DMS53 treated with DMSO at 0.1 percent for 48 hours (cell line): ENCODE results near the gene TRAFD1.

Source experiments
- DNase-seq: peaks from one replicate; lab custom pipeline; 2025; ENCODE audit not compliant: unreplicated experiment; lab: John Stamatoyannopoulos, UW

Gene TRAFD1

GRCh38 chr12:112175361-112176155 is 50.2 kb downstream of the TRAFD1 start:
- DNase-seq = no peak

GRCh38 chr12:112176321-112177010 is 51.1 kb downstream of the TRAFD1 start:
- DNase-seq = no peak

GRCh38 chr12:112178796-112179195 is 53.4 kb downstream of the TRAFD1 start:
- DNase-seq = no peak

- no peak for DNase-seq
These were observed 54.0 kb downstream of the TRAFD1 start for GRCh38 chr12:112179341-112179740.

- DNase-seq = no peak
These were observed 54.6 kb downstream of the TRAFD1 start for GRCh38 chr12:112179916-112180315.

- DNase-seq = no peak
These were observed 55.1 kb downstream of the TRAFD1 start for GRCh38 chr12:112180422-112180821.

GRCh38 chr12:112182499-112182898 is 57.1 kb downstream of the TRAFD1 start:
- no peak for DNase-seq

GRCh38 chr12:112183141-112184021 is 58.0 kb downstream of the TRAFD1 start:
- no peak for DNase-seq

- DNase-seq = no peak
These were observed 58.9 kb downstream of the TRAFD1 start for GRCh38 chr12:112184056-112184887.

- DNase-seq = no peak
These were observed 59.9 kb downstream of the TRAFD1 start for GRCh38 chr12:112185093-112185923.

- no peak for DNase-seq
These were observed 62.9 kb downstream of the TRAFD1 start for GRCh38 chr12:112188130-112188830.

GRCh38 chr12:112190231-112191025 is 65.1 kb downstream of the TRAFD1 start:
- DNase-seq = peak; percentile 86

- no peak for DNase-seq
These were observed 65.8 kb downstream of the TRAFD1 start for GRCh38 chr12:112191201-112191600.

- no peak for DNase-seq
These were observed 66.5 kb downstream of the TRAFD1 start for GRCh38 chr12:112191840-112192321.

GRCh38 chr12:112192475-112192874 is 67.1 kb downstream of the TRAFD1 start:
- no peak for DNase-seq

- no peak for DNase-seq
These were observed 69.4 kb downstream of the TRAFD1 start for GRCh38 chr12:112194601-112195247.

- no peak for DNase-seq
These were observed 71.0 kb downstream of the TRAFD1 start for GRCh38 chr12:112196196-112196875.
